Fibroblast of skin of left quadriceps (primary cell): Measurements from ENCODE around the gene SFTPA1.
"Not testable (repeated sequence)": the region's sequence is repeated elsewhere in the genome, so short reads cannot be mapped to it uniquely, and the experiment has no call there.

Experiments used
- DNase-seq, 2 experiments: peaks; one replicate each; pipeline ENCODE4 v3.0.0-alpha.2; 2013; ENCODE audit warnings: low read depth in 2 of 2

Gene SFTPA1

GRCh38 chr10:79611193-79611976, 646 bp downstream of the SFTPA1 start:
- not testable (repeated sequence) for DNase-seq

- no peak for DNase-seq
These were observed 4.8 kb downstream of the SFTPA1 start for GRCh38 chr10:79615577-79615976.

DNA sequence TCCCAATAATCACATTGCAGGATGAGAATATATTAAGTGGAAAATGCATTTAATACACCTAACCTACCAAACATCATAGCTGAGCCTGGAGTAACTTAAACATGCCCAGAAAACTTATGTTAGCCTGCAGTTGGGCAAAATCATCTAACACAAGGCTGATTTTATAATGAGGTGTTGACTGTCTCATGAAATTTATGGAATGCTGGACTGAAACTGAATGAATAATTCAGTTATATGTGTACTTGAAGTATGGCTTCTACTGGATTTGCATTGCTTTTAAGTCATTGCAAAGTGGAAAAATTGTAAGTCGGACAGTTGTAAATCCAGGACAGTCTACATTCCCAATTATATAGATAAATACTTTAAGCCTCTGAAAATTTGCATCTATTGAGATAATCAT, 5.4 kb downstream of the SFTPA1 start:
- no peak for DNase-seq

- not testable (repeated sequence) for DNase-seq
These were observed 12.9 kb downstream of the SFTPA1 start for GRCh38 chr10:79623663-79624062.

GRCh38 chr10:79627075-79627474, 16.3 kb downstream of the SFTPA1 start:
- no peak for DNase-seq

GRCh38 chr10:79628083-79628482, 17.3 kb downstream of the SFTPA1 start:
- no peak for DNase-seq

DNA sequence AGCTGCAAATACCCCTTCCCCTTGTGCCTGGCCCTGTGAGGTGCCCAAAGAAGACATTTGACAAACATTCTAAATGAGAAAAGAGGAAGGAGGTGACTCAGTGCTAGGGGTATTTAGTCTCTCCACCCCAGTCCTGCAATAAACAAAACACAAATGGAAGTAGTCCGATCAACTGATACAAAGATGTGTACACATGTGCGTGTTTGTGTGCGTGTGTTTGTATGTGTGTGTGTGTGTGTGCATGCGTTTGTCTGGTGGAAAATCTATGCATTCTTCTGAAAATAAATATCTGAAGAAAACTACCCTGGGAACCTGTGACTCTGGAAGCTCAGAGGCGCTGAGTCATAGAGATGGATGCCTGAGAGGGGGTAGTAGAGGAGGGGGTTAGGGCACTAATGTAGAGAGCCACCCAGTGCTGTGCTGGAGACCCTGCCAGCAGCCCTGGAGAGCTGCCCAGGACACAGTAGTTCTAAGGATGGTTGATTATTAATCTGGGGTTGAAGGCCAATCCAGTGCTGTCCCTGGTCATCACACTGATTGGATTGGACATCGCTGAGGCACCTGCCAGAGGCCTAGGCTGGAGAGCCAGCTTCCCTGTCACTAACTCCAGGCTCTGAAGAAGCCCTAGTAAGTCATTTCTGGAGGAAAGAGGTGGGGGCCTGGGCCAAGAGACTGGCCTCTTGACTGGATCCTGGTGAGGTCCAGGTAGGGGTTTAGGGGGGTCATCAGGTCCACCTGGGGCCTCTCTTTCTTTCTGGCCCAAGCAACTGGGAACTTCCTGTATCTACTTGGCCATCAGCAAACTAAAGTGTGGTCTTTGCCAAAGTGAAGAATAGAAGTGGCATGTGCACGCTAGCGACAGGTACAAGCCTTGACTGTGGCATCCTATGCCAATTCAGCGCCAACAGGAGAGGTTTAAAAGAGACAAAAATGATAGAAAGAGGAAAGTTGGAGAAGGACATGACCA, 18.5 kb downstream of the SFTPA1 start:
- no peak for DNase-seq

DNA sequence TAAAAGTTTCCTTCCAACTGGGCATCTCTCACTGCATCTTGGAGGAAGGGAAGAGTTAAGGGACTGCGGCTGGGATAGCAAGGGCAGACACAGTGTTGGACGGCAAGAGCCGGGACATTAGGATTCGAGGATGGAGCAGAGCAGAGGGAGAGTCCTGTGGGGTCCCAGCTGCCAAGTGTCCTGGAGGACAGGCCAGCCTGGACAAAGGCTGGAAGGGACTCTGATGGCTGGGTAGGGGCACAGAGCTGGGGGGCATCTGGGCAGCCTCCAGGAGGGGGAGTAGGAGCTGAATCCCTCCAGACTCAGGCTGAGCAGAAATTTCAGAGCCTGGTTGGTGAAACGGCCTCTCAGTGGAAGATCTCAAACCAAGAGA, 19.2 kb downstream of the SFTPA1 start:
- no peak for DNase-seq

GRCh38 chr10:79636654-79637199, 26.0 kb downstream of the SFTPA1 start:
- DNase-seq, result not testable (repeated sequence)

DNA sequence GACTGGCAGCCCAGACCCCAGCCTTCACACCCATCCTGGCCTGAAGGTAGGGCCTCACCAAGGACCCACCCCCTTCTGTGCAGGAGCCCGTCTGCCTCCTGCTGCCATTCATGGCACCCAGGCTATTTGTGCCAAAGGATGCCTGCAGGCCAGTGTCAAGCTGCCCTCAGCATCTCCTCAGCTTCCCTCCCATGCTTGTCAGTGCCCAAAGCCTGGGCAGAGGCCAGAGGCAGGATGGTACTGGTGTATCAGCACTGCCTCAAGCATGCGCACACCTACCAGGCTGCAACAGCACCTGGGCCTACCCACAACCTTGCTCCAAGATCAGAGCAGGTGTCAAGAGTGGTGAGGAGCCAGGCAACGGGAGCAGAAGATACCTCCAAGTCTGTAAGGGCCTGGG, 27.6 kb downstream of the SFTPA1 start:
- no peak for DNase-seq

DNA sequence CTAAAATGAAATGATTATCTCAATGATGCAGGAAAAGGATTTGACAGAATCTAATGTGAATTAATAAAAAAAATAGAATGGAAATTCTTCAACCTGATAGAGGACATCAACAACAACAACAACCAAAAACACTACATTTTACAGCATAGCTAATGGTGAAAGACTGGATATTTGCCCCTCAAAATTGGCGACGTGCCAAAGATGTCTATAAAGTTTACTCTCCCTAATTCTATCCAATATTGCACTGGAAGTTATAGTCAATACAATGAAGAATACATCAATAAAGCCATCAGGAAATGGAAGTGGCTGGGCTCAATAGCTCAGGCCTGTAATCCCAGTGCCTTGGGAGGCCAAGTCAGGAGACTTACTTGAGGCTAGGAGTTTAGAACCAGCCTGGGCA, 42.0 kb downstream of the SFTPA1 start:
- not testable (repeated sequence) for DNase-seq

GRCh38 chr10:79663287-79663686, 52.5 kb downstream of the SFTPA1 start:
- DNase-seq, result not testable (repeated sequence)

DNA sequence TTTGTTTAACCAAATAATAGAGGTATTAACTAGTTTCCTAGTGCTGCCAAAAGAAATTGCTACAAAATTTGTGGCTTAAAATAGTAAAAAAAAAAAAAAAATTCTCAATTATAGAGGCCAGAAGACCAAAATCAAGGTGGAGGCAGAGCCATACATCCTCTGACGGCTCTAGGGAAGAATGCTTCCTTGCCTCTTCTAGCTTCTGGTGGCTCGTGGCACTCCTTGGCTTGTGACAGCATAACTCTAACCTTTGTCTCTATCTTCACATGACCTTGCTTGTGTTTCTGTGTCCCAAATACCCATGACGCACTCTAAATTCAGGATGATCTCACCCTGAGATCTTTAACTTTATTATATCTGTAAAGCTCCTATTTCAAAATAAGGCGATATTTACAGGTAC, 53.9 kb downstream of the SFTPA1 start:
- not testable (repeated sequence) for DNase-seq
